Panc1 (cell line): ENCODE measurements around the gene ZNF407.

ENCODE experiments used
- POLR2AphosphoS5 ChIP-seq: IDR thresholded peaks from 2 replicates; pipeline ENCODE4 v1.6.1; 2012; ENCODE audit warnings: mild to moderate bottlenecking, low read depth, low read length, moderate library complexity
- SIN3A ChIP-seq: IDR thresholded peaks from 2 replicates; pipeline ENCODE4 v1.6.1; 2012; ENCODE audit warnings: low read depth, mild to moderate bottlenecking, low read length, moderate library complexity, borderline replicate concordance; ENCODE audit not compliant: insufficient read depth
- TF ChIP-seq, protein P1 (sequence below): fragments of 450-650 bp; IDR thresholded peaks from 2 replicates; pipeline ENCODE4 v1.5.1; 2017; ENCODE audit warnings: mild to moderate bottlenecking
- TF ChIP-seq, protein P2 (sequence below), 2 experiments: IDR thresholded peaks; 2 replicates each; pipeline ENCODE4 v1.6.1; 2011 to 2012; ENCODE audit warnings: low read depth in 2 of 2, control low read depth in 1 of 2, low read length in 1 of 2, mild to moderate bottlenecking in 1 of 2, moderate library complexity in 1 of 2; ENCODE audit not compliant: insufficient read depth in 1 of 2

DNA sequence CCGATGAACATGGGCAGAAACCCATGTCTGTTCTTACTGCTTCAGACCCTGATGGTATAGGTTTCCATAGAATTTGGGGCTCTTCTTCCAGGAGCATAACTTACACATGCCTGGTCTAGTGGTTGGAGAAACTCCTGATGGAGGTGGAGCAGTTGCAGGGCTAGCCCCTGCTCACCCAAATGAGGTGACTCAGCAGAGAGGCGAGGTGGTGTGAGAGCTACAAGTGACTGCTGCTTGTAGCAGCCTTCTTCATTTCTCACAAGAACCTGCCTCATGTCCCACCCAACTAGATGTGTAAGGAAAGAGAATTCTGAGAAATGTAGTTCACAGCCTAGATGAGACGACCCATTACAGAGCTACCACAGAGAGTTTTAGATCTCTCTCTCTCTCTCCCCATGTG is 105.3 kb downstream of the ZNF407 start:
- TF ChIP-seq, protein P1, sequence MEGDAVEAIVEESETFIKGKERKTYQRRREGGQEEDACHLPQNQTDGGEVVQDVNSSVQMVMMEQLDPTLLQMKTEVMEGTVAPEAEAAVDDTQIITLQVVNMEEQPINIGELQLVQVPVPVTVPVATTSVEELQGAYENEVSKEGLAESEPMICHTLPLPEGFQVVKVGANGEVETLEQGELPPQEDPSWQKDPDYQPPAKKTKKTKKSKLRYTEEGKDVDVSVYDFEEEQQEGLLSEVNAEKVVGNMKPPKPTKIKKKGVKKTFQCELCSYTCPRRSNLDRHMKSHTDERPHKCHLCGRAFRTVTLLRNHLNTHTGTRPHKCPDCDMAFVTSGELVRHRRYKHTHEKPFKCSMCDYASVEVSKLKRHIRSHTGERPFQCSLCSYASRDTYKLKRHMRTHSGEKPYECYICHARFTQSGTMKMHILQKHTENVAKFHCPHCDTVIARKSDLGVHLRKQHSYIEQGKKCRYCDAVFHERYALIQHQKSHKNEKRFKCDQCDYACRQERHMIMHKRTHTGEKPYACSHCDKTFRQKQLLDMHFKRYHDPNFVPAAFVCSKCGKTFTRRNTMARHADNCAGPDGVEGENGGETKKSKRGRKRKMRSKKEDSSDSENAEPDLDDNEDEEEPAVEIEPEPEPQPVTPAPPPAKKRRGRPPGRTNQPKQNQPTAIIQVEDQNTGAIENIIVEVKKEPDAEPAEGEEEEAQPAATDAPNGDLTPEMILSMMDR: no peak
- no peak for TF ChIP-seq POLR2AphosphoS5
- TF ChIP-seq, protein P2, sequence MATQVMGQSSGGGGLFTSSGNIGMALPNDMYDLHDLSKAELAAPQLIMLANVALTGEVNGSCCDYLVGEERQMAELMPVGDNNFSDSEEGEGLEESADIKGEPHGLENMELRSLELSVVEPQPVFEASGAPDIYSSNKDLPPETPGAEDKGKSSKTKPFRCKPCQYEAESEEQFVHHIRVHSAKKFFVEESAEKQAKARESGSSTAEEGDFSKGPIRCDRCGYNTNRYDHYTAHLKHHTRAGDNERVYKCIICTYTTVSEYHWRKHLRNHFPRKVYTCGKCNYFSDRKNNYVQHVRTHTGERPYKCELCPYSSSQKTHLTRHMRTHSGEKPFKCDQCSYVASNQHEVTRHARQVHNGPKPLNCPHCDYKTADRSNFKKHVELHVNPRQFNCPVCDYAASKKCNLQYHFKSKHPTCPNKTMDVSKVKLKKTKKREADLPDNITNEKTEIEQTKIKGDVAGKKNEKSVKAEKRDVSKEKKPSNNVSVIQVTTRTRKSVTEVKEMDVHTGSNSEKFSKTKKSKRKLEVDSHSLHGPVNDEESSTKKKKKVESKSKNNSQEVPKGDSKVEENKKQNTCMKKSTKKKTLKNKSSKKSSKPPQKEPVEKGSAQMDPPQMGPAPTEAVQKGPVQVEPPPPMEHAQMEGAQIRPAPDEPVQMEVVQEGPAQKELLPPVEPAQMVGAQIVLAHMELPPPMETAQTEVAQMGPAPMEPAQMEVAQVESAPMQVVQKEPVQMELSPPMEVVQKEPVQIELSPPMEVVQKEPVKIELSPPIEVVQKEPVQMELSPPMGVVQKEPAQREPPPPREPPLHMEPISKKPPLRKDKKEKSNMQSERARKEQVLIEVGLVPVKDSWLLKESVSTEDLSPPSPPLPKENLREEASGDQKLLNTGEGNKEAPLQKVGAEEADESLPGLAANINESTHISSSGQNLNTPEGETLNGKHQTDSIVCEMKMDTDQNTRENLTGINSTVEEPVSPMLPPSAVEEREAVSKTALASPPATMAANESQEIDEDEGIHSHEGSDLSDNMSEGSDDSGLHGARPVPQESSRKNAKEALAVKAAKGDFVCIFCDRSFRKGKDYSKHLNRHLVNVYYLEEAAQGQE (IDR thresholded peaks at IDR 0.05; ENCODE audit: insufficient read depth in 1 of 2, low read depth in 2 of 2, low read length in 1 of 2): no peak
- no peak for TF ChIP-seq SIN3A
